HEK293 (cell line): ENCODE data around the gene MALRD1.

Source experiments
- CTCF ChIA-PET: fragments of 350-600 bp; formaldehyde crosslinking; extraction: SDS; loops from one replicate; lab custom pipeline; 2021; ENCODE audit warnings: antibody characterized with exemption; lab: Yijun Ruan, JAX
- POLR2A ChIA-PET: fragments of 300-600 bp; formaldehyde crosslinking; extraction: SDS; loops from one replicate; lab custom pipeline; 2020; ENCODE audit warnings: antibody characterized with exemption, inconsistent platforms; lab: Yijun Ruan, JAX
- H3K27ac ChIP-seq: fragments of 200-500 bp; sonication (Bioruptor generic); 2 replicates; pipeline ENCODE4 v1.5.1; 2014; ENCODE audit warnings: low read depth, low read length, control low read depth, inconsistent platforms; ENCODE audit errors: extremely low read depth
- H3K36me3 ChIP-seq, 2 experiments: fragments of 200-500 bp in 1 of 2; sonication (Bioruptor generic) in 1 of 2; 1 replicate in 1 of 2; 2 replicates in 1 of 2; pipeline ENCODE4 v1.5.1; 2014 to 2017; ENCODE audit warnings: inconsistent platforms in 2 of 2, low read length in 2 of 2; ENCODE audit not compliant: control insufficient read depth in 2 of 2, insufficient read depth in 1 of 2
- H3K4me1 ChIP-seq: fragments of 200-500 bp; sonication (Bioruptor generic); 2 replicates; pipeline ENCODE4 v1.5.1; 2014; ENCODE audit warnings: mild to moderate bottlenecking, low read length, inconsistent platforms; ENCODE audit not compliant: control insufficient read depth, insufficient read depth
- H3K4me3 ChIP-seq: 2 replicates; pipeline ENCODE4 v1.5.1; 2011; ENCODE audit warnings: low read depth, mild to moderate bottlenecking, control low read depth, low read length, moderate library complexity
- H3K9me3 ChIP-seq: fragments of 200-500 bp; sonication (Bioruptor generic); 2 replicates; pipeline ENCODE4 v1.5.1; 2014; ENCODE audit warnings: low read depth, low read length, inconsistent platforms; ENCODE audit not compliant: control insufficient read depth, insufficient read depth
- MZF1 ChIP-seq: fragments of 450-650 bp; formaldehyde crosslinking; IDR thresholded peaks from 2 replicates; pipeline ENCODE4 v1.5.1; 2017; ENCODE audit warnings: missing biosample characterization, missing genetic modification characterization, borderline replicate concordance
- SP7 ChIP-seq: fragments of 450-650 bp; formaldehyde crosslinking; IDR thresholded peaks from 2 replicates; pipeline ENCODE4 v1.5.1; 2016; ENCODE audit warnings: missing biosample characterization, missing genetic modification characterization
- ZBTB48 ChIP-seq: fragments of 450-650 bp; formaldehyde crosslinking; IDR thresholded peaks from 2 replicates; pipeline ENCODE4 v1.5.1; 2016; ENCODE audit warnings: missing biosample characterization, missing genetic modification characterization
- ZBTB7A ChIP-seq: fragments of 450-650 bp; formaldehyde crosslinking; IDR thresholded peaks from 2 replicates; pipeline ENCODE4 v1.5.1; 2016; ENCODE audit warnings: low read depth, missing biosample characterization, missing genetic modification characterization
- ZBTB8A ChIP-seq: fragments of 450-650 bp; formaldehyde crosslinking; IDR thresholded peaks from 2 replicates; pipeline ENCODE4 v1.5.1; 2016; ENCODE audit warnings: missing biosample characterization, missing genetic modification characterization
- ZFP3 ChIP-seq: fragments of 450-650 bp; formaldehyde crosslinking; IDR thresholded peaks from 2 replicates; pipeline ENCODE4 v1.5.1; 2016; ENCODE audit warnings: low read depth, missing biosample characterization, missing genetic modification characterization
- ZNF133 ChIP-seq: fragments of 450-650 bp; formaldehyde crosslinking; IDR thresholded peaks from 2 replicates; pipeline ENCODE4 v1.5.1; 2016; ENCODE audit warnings: missing biosample characterization, missing genetic modification characterization
- ZNF140 ChIP-seq: fragments of 450-650 bp; formaldehyde crosslinking; IDR thresholded peaks from 2 replicates; pipeline ENCODE4 v1.5.1; 2016; ENCODE audit warnings: missing biosample characterization, missing genetic modification characterization
- ZNF146 ChIP-seq: fragments of 450-650 bp; formaldehyde crosslinking; IDR thresholded peaks from 2 replicates; pipeline ENCODE4 v1.5.1; 2016; ENCODE audit warnings: missing biosample characterization, missing genetic modification characterization
- ZNF155 ChIP-seq: fragments of 450-650 bp; formaldehyde crosslinking; IDR thresholded peaks from 2 replicates; pipeline ENCODE4 v1.5.1; 2016; ENCODE audit warnings: missing biosample characterization, missing genetic modification characterization
- ZNF548 ChIP-seq: fragments of 450-650 bp; formaldehyde crosslinking; IDR thresholded peaks from 2 replicates; pipeline ENCODE4 v1.5.1; 2016; ENCODE audit warnings: missing biosample characterization, missing genetic modification characterization
- ZNF596 ChIP-seq: fragments of 450-650 bp; IDR thresholded peaks from 2 replicates; pipeline ENCODE4 v1.5.0; 2018; ENCODE audit warnings: missing biosample characterization, mild to moderate bottlenecking, missing genetic modification characterization, moderate library complexity
- ZNF76 ChIP-seq: fragments of 450-650 bp; formaldehyde crosslinking; IDR thresholded peaks from 2 replicates; pipeline ENCODE4; 2016; ENCODE audit warnings: low read depth, missing biosample characterization, missing genetic modification characterization, borderline replicate concordance
- TF ChIP-seq, protein P1 (sequence below): fragments of 450-650 bp; formaldehyde crosslinking; IDR thresholded peaks from 2 replicates; pipeline ENCODE4 v1.5.1; 2016; ENCODE audit warnings: missing biosample characterization, missing genetic modification characterization
- TF ChIP-seq, protein P2 (sequence below): fragments of 450-650 bp; formaldehyde crosslinking; IDR thresholded peaks from 2 replicates; pipeline ENCODE4 v1.5.1; 2017; ENCODE audit warnings: missing biosample characterization, missing genetic modification characterization
- TF ChIP-seq, protein P3 (sequence below): fragments of 450-650 bp; formaldehyde crosslinking; IDR thresholded peaks from 2 replicates; pipeline ENCODE4 v1.5.1; 2016; ENCODE audit warnings: missing biosample characterization, missing genetic modification characterization

MALRD1 gene

DNA sequence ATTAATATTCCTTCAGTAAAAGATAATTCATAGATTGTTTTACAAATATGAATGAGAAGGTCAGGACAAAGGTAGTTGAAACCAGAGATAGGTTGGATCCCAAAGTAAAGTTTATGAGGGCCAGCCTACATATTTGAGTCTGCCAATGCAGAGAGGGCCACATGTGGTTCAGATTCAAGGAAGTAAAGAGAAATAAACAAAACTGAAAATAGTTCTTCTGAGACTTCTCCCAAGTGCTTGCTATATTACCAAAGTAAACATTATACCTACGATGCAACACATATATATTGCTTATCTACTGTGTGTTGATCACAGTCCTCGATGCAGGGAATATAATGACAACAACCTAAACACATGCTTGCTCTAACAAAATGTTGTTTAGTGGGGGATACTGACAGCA, 109.8 kb downstream of the MALRD1 start (continued):
- TF ChIP-seq, protein P1, sequence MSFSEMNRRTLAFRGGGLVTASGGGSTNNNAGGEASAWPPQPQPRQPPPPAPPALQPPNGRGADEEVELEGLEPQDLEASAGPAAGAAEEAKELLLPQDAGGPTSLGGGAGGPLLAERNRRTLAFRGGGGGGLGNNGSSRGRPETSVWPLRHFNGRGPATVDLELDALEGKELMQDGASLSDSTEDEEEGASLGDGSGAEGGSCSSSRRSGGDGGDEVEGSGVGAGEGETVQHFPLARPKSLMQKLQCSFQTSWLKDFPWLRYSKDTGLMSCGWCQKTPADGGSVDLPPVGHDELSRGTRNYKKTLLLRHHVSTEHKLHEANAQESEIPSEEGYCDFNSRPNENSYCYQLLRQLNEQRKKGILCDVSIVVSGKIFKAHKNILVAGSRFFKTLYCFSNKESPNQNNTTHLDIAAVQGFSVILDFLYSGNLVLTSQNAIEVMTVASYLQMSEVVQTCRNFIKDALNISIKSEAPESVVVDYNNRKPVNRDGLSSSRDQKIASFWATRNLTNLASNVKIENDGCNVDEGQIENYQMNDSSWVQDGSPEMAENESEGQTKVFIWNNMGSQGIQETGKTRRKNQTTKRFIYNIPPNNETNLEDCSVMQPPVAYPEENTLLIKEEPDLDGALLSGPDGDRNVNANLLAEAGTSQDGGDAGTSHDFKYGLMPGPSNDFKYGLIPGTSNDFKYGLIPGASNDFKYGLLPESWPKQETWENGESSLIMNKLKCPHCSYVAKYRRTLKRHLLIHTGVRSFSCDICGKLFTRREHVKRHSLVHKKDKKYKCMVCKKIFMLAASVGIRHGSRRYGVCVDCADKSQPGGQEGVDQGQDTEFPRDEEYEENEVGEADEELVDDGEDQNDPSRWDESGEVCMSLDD (tag by site-specific recombination), result no peak
- no peak for TF ChIP-seq ZNF596 (tag by site-specific recombination)
- no peak for TF ChIP-seq MZF1 (tag by site-specific recombination)

DNA sequence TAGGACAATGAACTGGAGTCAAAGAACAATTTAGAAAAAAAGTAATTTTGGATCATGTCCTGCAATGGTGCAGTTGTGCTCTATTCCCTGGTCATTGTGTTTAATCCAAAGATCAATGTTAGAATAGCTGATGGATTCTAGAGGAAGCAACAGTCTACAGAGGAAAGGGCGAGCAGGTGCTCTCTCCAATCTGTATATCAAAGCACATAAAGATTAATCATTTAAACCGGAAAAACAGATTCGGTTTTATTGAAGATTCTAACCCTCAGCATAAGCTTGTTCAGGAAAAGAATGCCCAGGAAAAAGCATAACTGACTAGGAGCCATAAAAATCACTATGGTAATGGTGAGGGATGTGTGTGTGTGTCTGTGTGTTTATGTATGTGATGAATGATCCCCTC, 110.3 kb downstream of the MALRD1 start:
- TF ChIP-seq ZNF140 (no peak), ZNF76 (tag by site-specific recombination) (no peak), ZNF146 (tag by site-specific recombination) (no peak)
- TF ChIP-seq, protein P1 (tag by site-specific recombination), result no peak
- TF ChIP-seq, protein P2, sequence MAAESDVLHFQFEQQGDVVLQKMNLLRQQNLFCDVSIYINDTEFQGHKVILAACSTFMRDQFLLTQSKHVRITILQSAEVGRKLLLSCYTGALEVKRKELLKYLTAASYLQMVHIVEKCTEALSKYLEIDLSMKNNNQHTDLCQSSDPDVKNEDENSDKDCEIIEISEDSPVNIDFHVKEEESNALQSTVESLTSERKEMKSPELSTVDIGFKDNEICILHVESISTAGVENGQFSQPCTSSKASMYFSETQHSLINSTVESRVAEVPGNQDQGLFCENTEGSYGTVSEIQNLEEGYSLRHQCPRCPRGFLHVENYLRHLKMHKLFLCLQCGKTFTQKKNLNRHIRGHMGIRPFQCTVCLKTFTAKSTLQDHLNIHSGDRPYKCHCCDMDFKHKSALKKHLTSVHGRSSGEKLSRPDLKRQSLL (tag by site-specific recombination), result no peak
- Histone ChIP-seq H3K9me3 (no peaks in the 10 kb centered on the region), H3K4me1 (no peaks in the 10 kb centered on the region), H3K4me3 (no peak overlapping the region), H3K27ac (no peak overlapping the region), H3K36me3 (no peaks in the 10 kb centered on the region)
- ChIA-PET CTCF (no interaction called here), POLR2A (no interaction called here)

DNA sequence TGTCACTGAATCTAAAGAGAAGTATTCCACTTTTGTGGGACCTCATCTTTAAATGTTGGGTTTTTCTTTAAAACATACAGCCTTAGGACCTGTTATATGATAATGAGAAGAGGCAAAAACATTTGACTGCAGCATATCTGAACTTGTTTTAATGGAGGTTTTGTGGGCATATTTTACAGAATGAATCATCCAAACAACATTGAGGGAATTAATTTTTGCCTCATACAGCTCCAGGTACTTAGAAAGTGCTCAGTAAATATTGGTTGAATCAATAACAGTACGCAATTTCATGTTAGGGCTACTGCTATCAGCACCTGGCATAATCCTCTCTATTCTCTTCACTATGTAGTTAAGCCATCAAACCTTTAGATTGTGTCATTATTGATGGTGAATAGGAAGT, 115.9 kb downstream of the MALRD1 start:
- Histone ChIP-seq H3K27ac (no peak overlapping the region), H3K36me3 (no peaks in the 10 kb centered on the region), H3K4me3 (no peak overlapping the region), H3K9me3 (no peaks in the 10 kb centered on the region), H3K4me1 (no peaks in the 10 kb centered on the region)
- ChIA-PET POLR2A (no interaction called here), CTCF (no interaction called here)
- no peak for TF ChIP-seq ZBTB48
- TF ChIP-seq, protein P3, sequence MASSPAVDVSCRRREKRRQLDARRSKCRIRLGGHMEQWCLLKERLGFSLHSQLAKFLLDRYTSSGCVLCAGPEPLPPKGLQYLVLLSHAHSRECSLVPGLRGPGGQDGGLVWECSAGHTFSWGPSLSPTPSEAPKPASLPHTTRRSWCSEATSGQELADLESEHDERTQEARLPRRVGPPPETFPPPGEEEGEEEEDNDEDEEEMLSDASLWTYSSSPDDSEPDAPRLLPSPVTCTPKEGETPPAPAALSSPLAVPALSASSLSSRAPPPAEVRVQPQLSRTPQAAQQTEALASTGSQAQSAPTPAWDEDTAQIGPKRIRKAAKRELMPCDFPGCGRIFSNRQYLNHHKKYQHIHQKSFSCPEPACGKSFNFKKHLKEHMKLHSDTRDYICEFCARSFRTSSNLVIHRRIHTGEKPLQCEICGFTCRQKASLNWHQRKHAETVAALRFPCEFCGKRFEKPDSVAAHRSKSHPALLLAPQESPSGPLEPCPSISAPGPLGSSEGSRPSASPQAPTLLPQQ (tag by site-specific recombination), result no peak
- no peak for TF ChIP-seq ZFP3
- no peak for TF ChIP-seq ZBTB7A (tag by site-specific recombination)
- no peak for TF ChIP-seq SP7
- no peak for TF ChIP-seq ZNF548 (tag by site-specific recombination)
- no peak for TF ChIP-seq ZNF155 (tag by site-specific recombination)
- TF ChIP-seq ZNF133 (tag by site-specific recombination), result no peak
- TF ChIP-seq ZBTB8A (tag by site-specific recombination), result no peak
